GM19324 (cell line): ENCODE measurements around the gene ATP6V1E1.

ENCODE experiments used
- ATAC-seq: cut with Tn5 transposase; IDR thresholded peaks from one replicate; pipeline ENCODE4 v1.9.1; 2021; ENCODE audit warnings: mild to moderate bottlenecking, moderate library complexity; ENCODE audit not compliant: unreplicated experiment, low FRiP score

The ATP6V1E1 gene

GRCh38 chr22:17549183-17549582 is 79.4 kb downstream of the ATP6V1E1 start:
- ATAC-seq = no peak

GRCh38 chr22:17548756-17549035 is 79.9 kb downstream of the ATP6V1E1 start:
- no peak for ATAC-seq

- ATAC-seq = no peak
Observed at GRCh38 chr22:17548010-17548755, 80.4 kb downstream of the ATP6V1E1 start.

- ATAC-seq = no peak
Observed at GRCh38 chr22:17542452-17542851, 86.1 kb downstream of the ATP6V1E1 start.
